Lower lobe of right lung (tissue), 2 donors: Measurements from ENCODE around the gene MORN3. TPM values are rescaled to one million over a fixed set of nuclear protein-coding genes. Genes with fewer than 3 reads are reported as not detected.
"Not testable (repeated sequence)": the region's sequence is repeated elsewhere in the genome, so short reads cannot be mapped to it uniquely, and the experiment has no call there.

Experiments
- ATAC-seq, 2 donors: fragments of 200-7000 bp; cut with Tn5 transposase; one replicate each; pipeline ENCODE4 v1.9.1; 2020 to 2022; ENCODE audit warnings: mild to moderate bottlenecking in 2 of 2, moderate library complexity in 2 of 2
- DNase-seq: peaks from one replicate; pipeline ENCODE4 v3.0.0-alpha.2; 2020
- H3K27ac ChIP-seq: fragments of 200-600 bp; one replicate; pipeline ENCODE4 v1.8.0; 2022
- H3K27me3 ChIP-seq: fragments of 200-600 bp; one replicate; pipeline ENCODE4 v1.8.0; 2022; ENCODE audit warnings: low read depth
- H3K36me3 ChIP-seq: fragments of 200-600 bp; one replicate; pipeline ENCODE4 v1.8.0; 2022; ENCODE audit warnings: mild to moderate bottlenecking
- H3K4me1 ChIP-seq: fragments of 200-600 bp; one replicate; pipeline ENCODE4 v1.8.0; 2022
- H3K4me3 ChIP-seq: fragments of 200-600 bp; one replicate; pipeline ENCODE4 v1.8.0; 2022; ENCODE audit warnings: mild to moderate bottlenecking
- H3K9me3 ChIP-seq: fragments of 200-600 bp; one replicate; pipeline ENCODE4 v1.8.0; 2022
- intact Hi-C: fragments of 100-400 bp; cut with DNase I; formaldehyde crosslinking; loops from one replicate; pipeline ENCODE4 v1.11.0; 2022
- total RNA-seq: library from RNA; stranded (reverse); fragmentation: NEBNext Ultra II Directional; extraction: Animal tissue kit (Norgen Biotek cat#: 25700); gene quantifications from one replicate; pipeline ENCODE4 v1.2.1, GENCODE V29; 2021
- TF ChIP-seq, protein P1 (sequence below): fragments of 200-600 bp; IDR thresholded peaks from one replicate; pipeline ENCODE4 v1.8.0; 2022; ENCODE audit warnings: antibody characterized with exemption, mild to moderate bottlenecking
- donor health status: DM: no; HTN: yes; CAD: no; lungs with severe emphysema.

The MORN3 gene
- total RNA-seq, 1 donor from 2014 or later: 2.1 TPM

DNA sequence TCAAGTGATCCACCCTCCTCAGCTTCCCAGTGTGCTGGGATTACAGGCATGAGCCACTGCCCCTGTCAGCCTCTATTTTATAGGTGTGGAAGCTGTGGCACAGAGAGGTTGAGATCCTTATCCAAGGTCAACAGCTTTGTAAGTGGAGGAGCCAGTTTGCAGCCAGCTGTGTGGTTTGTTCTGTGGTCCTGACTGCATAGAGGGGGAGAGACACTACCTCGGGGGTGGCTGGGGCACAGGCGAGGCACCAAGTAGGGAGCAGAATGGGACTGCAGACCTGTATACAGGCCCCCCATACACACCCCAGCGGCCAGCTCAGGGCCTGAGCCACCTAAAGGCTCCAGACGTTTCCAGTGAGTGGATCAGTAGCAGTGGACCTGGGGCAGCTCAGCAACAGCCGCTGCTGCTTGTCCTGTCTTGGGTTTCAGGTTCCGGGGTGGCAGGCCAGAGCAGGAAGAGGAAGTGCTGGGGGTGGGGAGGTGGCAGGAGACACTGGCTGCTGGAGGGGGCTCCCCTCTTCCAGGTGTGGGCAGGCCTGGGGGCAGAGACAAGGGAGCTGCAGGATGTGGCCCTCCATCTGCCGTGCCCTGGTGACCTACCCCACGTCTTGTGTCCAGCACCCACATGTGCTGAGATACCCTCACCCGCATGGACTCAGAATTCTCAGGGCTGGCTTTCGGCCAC, 32.1 kb downstream of the MORN3 start:
- TF ChIP-seq, protein P1, sequence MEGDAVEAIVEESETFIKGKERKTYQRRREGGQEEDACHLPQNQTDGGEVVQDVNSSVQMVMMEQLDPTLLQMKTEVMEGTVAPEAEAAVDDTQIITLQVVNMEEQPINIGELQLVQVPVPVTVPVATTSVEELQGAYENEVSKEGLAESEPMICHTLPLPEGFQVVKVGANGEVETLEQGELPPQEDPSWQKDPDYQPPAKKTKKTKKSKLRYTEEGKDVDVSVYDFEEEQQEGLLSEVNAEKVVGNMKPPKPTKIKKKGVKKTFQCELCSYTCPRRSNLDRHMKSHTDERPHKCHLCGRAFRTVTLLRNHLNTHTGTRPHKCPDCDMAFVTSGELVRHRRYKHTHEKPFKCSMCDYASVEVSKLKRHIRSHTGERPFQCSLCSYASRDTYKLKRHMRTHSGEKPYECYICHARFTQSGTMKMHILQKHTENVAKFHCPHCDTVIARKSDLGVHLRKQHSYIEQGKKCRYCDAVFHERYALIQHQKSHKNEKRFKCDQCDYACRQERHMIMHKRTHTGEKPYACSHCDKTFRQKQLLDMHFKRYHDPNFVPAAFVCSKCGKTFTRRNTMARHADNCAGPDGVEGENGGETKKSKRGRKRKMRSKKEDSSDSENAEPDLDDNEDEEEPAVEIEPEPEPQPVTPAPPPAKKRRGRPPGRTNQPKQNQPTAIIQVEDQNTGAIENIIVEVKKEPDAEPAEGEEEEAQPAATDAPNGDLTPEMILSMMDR: no peak
- Histone ChIP-seq H3K27ac (peak overlapping the region; percentile 72), H3K4me3 (no peak overlapping the region), H3K4me1 (peaks cover 30% of the 10 kb centered on the region), H3K9me3 (no peaks in the 10 kb centered on the region), H3K36me3 (peaks cover 16% of the 10 kb centered on the region), H3K27me3 (no peaks in the 10 kb centered on the region)
- ATAC-seq (peak; percentile 57 to 76), DNase-seq (peak; percentile 76)
- intact Hi-C loops: no loop called here

DNA sequence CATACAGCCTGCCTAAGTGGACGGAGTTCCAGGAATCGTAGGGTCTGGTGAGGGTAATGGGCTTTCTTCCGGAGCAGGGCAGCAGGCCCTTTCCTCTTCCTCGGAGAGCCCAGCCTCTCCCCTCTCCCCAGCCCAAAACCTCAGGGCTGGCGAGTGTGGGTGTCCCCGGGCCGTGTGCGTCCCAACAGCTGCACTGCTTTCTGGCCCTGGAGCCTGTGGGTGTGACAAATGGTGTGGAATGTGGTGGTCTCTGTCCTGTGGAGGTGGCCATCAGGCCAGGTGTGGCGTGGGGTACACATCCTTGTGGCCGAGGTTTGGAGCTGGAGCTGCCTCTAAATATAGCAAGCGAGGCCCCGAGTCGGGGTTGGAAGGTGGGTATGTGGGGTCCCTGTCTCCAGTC, 34.6 kb downstream of the MORN3 start:
- DNase-seq (no peak), ATAC-seq (peak in 1 of 2 donors; percentile 3)
- intact Hi-C loops: no loop called here
- no peaks in the 10 kb centered on the region for H3K9me3 ChIP-seq
- TF ChIP-seq, protein P1: no peak
- H3K4me3 ChIP-seq: no peak overlapping the region
- H3K27ac ChIP-seq: no peak overlapping the region
- H3K27me3 ChIP-seq: no peaks in the 10 kb centered on the region
- H3K36me3 ChIP-seq: no peaks in the 10 kb centered on the region
- H3K4me1 ChIP-seq: peaks cover 55% of the 10 kb centered on the region

DNA sequence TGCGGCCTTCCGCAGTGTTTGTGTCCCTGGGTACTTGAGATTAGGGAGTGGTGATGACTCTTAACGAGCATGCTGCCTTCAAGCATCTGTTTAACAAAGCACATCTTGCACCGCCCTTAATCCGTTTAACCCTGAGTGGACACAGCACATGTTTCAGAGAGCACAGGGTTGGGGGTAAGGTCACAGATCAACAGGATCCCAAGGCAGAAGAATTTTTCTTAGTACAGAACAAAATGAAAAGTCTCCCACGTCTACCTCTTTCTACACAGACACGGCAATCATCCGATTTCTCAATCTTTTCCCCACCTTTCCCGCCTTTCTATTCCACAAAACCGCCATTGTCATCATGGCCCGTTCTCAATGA, 35.6 kb downstream of the MORN3 start:
- H3K36me3 ChIP-seq, H3K4me3 ChIP-seq, H3K27me3 ChIP-seq, DNase-seq, ATAC-seq, H3K9me3 ChIP-seq, H3K27ac ChIP-seq, intact Hi-C loops: not testable (repeated sequence)
- peaks cover 66% of the 10 kb centered on the region for H3K4me1 ChIP-seq

DNA sequence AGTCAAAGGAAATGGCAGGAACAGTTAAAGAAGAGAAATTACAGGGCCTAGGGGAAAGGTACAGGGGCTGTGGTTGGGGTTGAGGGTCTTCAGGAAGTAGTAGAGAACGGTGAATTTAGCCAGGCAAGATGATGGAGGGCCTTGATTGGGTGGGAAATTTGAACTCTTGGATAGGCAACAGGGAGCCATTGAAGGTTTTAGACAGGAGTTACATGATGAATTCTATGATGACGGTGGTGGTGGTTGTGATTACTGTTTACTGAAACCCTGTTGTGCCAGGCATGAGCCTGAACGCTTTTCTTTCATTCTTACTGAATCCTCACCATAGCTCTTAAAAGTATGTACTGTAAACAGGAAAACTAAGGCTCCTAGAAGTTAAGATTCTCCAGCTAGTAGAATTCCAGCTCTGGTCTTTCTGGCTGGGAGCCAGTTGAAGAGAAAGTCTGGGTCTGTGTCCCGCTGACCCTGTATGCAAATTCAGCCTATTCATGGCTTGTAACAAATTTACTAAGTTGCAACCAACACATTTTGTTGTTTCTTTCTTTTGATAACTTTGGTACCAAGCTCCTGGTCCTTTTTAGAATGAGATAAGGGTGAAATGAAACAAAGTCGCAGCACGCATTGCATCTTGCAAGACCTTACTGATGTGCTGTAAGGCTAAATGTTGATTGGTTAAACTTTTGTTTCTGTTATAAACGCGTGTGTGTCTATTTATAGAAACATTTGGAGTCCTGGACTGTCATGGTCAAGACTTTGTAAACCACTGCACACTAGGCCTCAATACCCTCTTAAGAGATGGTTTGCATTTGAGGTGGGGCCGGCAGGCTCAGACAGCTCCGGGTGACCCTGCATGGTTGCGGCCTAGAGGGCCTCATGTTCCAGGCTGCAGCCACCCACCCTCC, 37.1 kb downstream of the MORN3 start:
- Histone ChIP-seq H3K4me1 (peaks cover 69% of the 10 kb centered on the region), H3K36me3 (no peaks in the 10 kb centered on the region), H3K9me3 (no peaks in the 10 kb centered on the region), H3K4me3 (no peak overlapping the region), H3K27ac (peak overlapping the region; percentile 73), H3K27me3 (no peaks in the 10 kb centered on the region)
- no peak for DNase-seq
- no peak for ATAC-seq
- TF ChIP-seq, protein P1: no peak
- intact Hi-C loops: no loop called here

DNA sequence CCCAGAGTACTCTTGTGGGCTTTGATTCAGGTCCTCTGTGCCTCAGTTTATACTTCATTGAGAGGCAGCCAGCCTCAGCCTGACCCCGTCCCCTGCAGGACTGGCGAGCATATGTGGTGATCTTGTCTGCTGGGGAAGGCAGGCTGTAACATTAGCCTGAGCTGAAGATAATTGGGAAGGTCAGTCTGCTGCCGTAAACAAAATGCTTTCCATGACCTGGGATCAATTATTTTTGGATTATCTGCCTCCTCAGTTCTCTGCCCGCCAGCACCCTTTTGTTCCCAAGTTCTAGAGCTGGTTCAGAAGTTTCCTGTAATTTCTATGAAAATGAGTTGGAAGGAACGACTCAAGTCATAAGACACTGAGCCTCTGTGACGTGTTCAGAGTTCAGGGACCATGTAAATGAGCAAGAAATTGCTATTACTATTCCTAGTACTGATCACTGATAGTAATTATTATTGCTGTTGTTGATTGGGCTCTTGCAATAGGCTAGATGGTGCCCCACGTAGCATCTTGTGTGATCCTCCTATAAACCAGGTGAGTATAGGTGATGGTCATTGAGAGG, 38.6 kb downstream of the MORN3 start:
- Histone ChIP-seq H3K4me1 (peaks cover 64% of the 10 kb centered on the region), H3K4me3 (no peak overlapping the region), H3K27ac (no peak overlapping the region), H3K27me3 (no peaks in the 10 kb centered on the region), H3K36me3 (no peaks in the 10 kb centered on the region), H3K9me3 (no peaks in the 10 kb centered on the region)
- DNase-seq (no peak), ATAC-seq (no peak)
- TF ChIP-seq, protein P1: no peak
- intact Hi-C loops: no loop called here
